ENCODE results near the gene ARHGAP8. TPM values are rescaled to one million over a fixed set of nuclear protein-coding genes. Genes with fewer than 3 reads are reported as not detected.
A peak's percentile ranks its signal among the peaks of the same experiment; 100 is the strongest.
"Not testable (repeated sequence)": the region's sequence is repeated elsewhere in the genome, so short reads cannot be mapped to it uniquely, and the experiment has no call there.

The ARHGAP8 gene
- total and polyA plus RNA-seq, 2 of the 13 experiments (the other 11 are each of a cell fraction or from before 2014, with no cell fraction given): 0.07 TPM; not detected in 1

- H3K27me3 ChIP-seq (ENCODE audit: control insufficient read depth in 1 of 2, insufficient read depth in 2 of 2, low read length in 2 of 2): no peaks in the 10 kb centered on the region; a peak in 1 of 5 replicates
- 40% methylated on average over 2 of the region's 5 CpGs for WGBS (ENCODE audit: low lambda C conversion rate)
- H4K20me1 ChIP-seq (ENCODE audit: insufficient read depth, low read length): peaks cover 7% of the 10 kb centered on the region; the same call in 1 of the 2 replicates
- H3K79me2 ChIP-seq (ENCODE audit: insufficient read depth, low read length): no peaks in the 10 kb centered on the region
- H3K36me3 ChIP-seq (replicated peaks in 1 of 2; ENCODE audit: control insufficient read depth in 1 of 2, insufficient read depth in 2 of 2, low read length in 2 of 2): no peaks in the 10 kb centered on the region
- H3K9ac ChIP-seq (ENCODE audit: insufficient read depth, low read depth, low read length): no peak overlapping the region
- ChIA-PET CTCF (ENCODE audit: low intra/inter-chr PET ratio, low total read pairs) (no interaction called here), POLR2A (no interaction called here)
- ATAC-seq: peak; percentile 1; the same call in 1 of the 3 replicates
- H2AFZ ChIP-seq (ENCODE audit: low read length): no peak overlapping the region
- peaks cover 37% of the 10 kb centered on the region for H3K4me1 ChIP-seq (ENCODE audit: insufficient read depth, low read length)
- no peak overlapping the region for H3K4me3 ChIP-seq (replicated peaks in 1 of 3; ENCODE audit: insufficient read depth in 1 of 3, low read depth in 2 of 3, low read length in 3 of 3)
- FAIRE-seq: no peak
- no peak for DNase-seq (ENCODE audit: low spot score)
- H3K4me2 ChIP-seq (ENCODE audit: low read depth, low read length): no peak overlapping the region
- in situ Hi-C loops (cut with HindIII; ENCODE audit: extremely low pct_ligation_motif_present, low pct_unique_long_range_greater_than_20kb) (loop anchor here (5.0 kb wide), 1 partner anchor 42 kb away; no protein-coding TSS in a partner anchor), intact Hi-C loops (cut with micrococcal nuclease; ENCODE audit: unreplicated experiment) (no loop called here)
- H3K27ac ChIP-seq (ENCODE audit: extremely low read length, insufficient read depth, low read length): no peak overlapping the region
- no peaks in the 10 kb centered on the region for H3K9me3 ChIP-seq (ENCODE audit: low read length)
- no TSS peak for BruUV-seq (replicated peaks)
- TF ChIP-seq ZNF160 (CRISPR knock-in tag; IDR thresholded peaks at IDR 0.05): no peak
These were observed 13.4 kb upstream of the ARHGAP8 start for GRCh38 chr22:44739024-44739423.

GRCh38 chr22:44739666-44740065 is 12.7 kb upstream of the ARHGAP8 start:
- H3K4me3 ChIP-seq (replicated peaks in 1 of 3; ENCODE audit: insufficient read depth in 1 of 3, low read depth in 2 of 3, low read length in 3 of 3); H3K27me3 ChIP-seq (ENCODE audit: control insufficient read depth in 1 of 2, insufficient read depth in 2 of 2, low read length in 2 of 2); H3K36me3 ChIP-seq (replicated peaks in 1 of 2; ENCODE audit: control insufficient read depth in 1 of 2, insufficient read depth in 2 of 2, low read length in 2 of 2); CTCF ChIA-PET (ENCODE audit: low intra/inter-chr PET ratio, low total read pairs); H3K79me2 ChIP-seq (ENCODE audit: insufficient read depth, low read length); H2AFZ ChIP-seq (ENCODE audit: low read length); H3K4me2 ChIP-seq (ENCODE audit: low read depth, low read length); DNase-seq (ENCODE audit: low spot score); H3K9ac ChIP-seq (ENCODE audit: insufficient read depth, low read depth, low read length); ATAC-seq; H4K20me1 ChIP-seq (ENCODE audit: insufficient read depth, low read length); H3K27ac ChIP-seq (ENCODE audit: extremely low read length, insufficient read depth, low read length); H3K9me3 ChIP-seq (ENCODE audit: low read length); POLR2A ChIA-PET; FAIRE-seq; BruUV-seq (replicated peaks): not testable (repeated sequence)
- TF ChIP-seq ZNF770 (CRISPR knock-in tag; IDR thresholded peaks at IDR 0.05): peak; percentile 41; the same call in 1 of the 2 replicates
- TF ChIP-seq RARA (CRISPR knock-in tag; IDR thresholded peaks at IDR 0.05): peak; percentile 12; the same call in 1 of the 2 replicates
- H3K4me1 ChIP-seq (ENCODE audit: insufficient read depth, low read length): peaks cover 37% of the 10 kb centered on the region
- intact Hi-C loops (cut with micrococcal nuclease; ENCODE audit: unreplicated experiment): loop anchor here (5.0 kb wide), 1 partner anchor 362 kb away; no protein-coding TSS in a partner anchor
- 0% methylated on average over 3 of the region's 10 CpGs for WGBS (ENCODE audit: low lambda C conversion rate)
- in situ Hi-C loops (cut with HindIII; ENCODE audit: extremely low pct_ligation_motif_present, low pct_unique_long_range_greater_than_20kb): loop anchor here (5.0 kb wide), 1 partner anchor 42 kb away; no protein-coding TSS in a partner anchor
